ENCODE data around the gene ATP1A4.
"Not testable (repeated sequence)": the region's sequence is repeated elsewhere in the genome, so short reads cannot be mapped to it uniquely, and the experiment has no call there.

ATP1A4 gene

GRCh38 chr1:160123726-160124125 lies 27.7 kb upstream of the ATP1A4 start:
- no peak for DNase-seq (ENCODE audit: low spot score)

- peak; percentile 83 for DNase-seq (ENCODE audit: low spot score)
These were observed 26.5 kb upstream of the ATP1A4 start for GRCh38 chr1:160124705-160125478.

GRCh38 chr1:160125746-160126145 lies 25.7 kb upstream of the ATP1A4 start:
- DNase-seq (ENCODE audit: low spot score): no peak

GRCh38 chr1:160126342-160126741 lies 25.1 kb upstream of the ATP1A4 start:
- not testable (repeated sequence) for DNase-seq (ENCODE audit: low spot score)

GRCh38 chr1:160127381-160127780 lies 24.0 kb upstream of the ATP1A4 start:
- no peak for DNase-seq (ENCODE audit: low spot score)

GRCh38 chr1:160127865-160128523 lies 23.4 kb upstream of the ATP1A4 start:
- DNase-seq (ENCODE audit: low spot score): peak; percentile 67

GRCh38 chr1:160128636-160129035 lies 22.8 kb upstream of the ATP1A4 start:
- DNase-seq (ENCODE audit: low spot score): no peak

- peak; percentile 35 for DNase-seq (ENCODE audit: low spot score)
These were observed 22.4 kb upstream of the ATP1A4 start for GRCh38 chr1:160129046-160129445.

- no peak for DNase-seq (ENCODE audit: low spot score)
These were observed 21.8 kb upstream of the ATP1A4 start for GRCh38 chr1:160129558-160129957.

GRCh38 chr1:160129966-160130365 lies 21.4 kb upstream of the ATP1A4 start:
- no peak for DNase-seq (ENCODE audit: low spot score)

- no peak for DNase-seq (ENCODE audit: low spot score)
These were observed 20.9 kb upstream of the ATP1A4 start for GRCh38 chr1:160130486-160130885.

- DNase-seq (ENCODE audit: low spot score): no peak
These were observed 20.5 kb upstream of the ATP1A4 start for GRCh38 chr1:160130939-160131338.

- no peak for DNase-seq (ENCODE audit: low spot score)
These were observed 19.4 kb upstream of the ATP1A4 start for GRCh38 chr1:160131803-160132565.

- no peak for DNase-seq (ENCODE audit: low spot score)
These were observed 17.2 kb upstream of the ATP1A4 start for GRCh38 chr1:160133990-160134770.

GRCh38 chr1:160134791-160135572 lies 16.4 kb upstream of the ATP1A4 start:
- no peak for DNase-seq (ENCODE audit: low spot score)

GRCh38 chr1:160136121-160136925 lies 15.1 kb upstream of the ATP1A4 start:
- no peak for DNase-seq (ENCODE audit: low spot score)

- DNase-seq (ENCODE audit: low spot score): no peak
These were observed 14.5 kb upstream of the ATP1A4 start for GRCh38 chr1:160136926-160137200.

- no peak for DNase-seq (ENCODE audit: low spot score)
These were observed 14.1 kb upstream of the ATP1A4 start for GRCh38 chr1:160137216-160137862.

GRCh38 chr1:160139840-160140239 lies 11.6 kb upstream of the ATP1A4 start:
- no peak for DNase-seq (ENCODE audit: low spot score)

GRCh38 chr1:160143695-160144094 lies 7.7 kb upstream of the ATP1A4 start:
- no peak for DNase-seq (ENCODE audit: low spot score)
